Measurements from ENCODE around the gene CLEC4F. TPM values are rescaled to one million over a fixed set of nuclear protein-coding genes. Genes with fewer than 3 reads are reported as not detected.

CLEC4F gene
- total and polyA plus RNA-seq, 2 donors (not counting 1 experiment from before 2014, with no cell fraction given): not detected

DNA sequence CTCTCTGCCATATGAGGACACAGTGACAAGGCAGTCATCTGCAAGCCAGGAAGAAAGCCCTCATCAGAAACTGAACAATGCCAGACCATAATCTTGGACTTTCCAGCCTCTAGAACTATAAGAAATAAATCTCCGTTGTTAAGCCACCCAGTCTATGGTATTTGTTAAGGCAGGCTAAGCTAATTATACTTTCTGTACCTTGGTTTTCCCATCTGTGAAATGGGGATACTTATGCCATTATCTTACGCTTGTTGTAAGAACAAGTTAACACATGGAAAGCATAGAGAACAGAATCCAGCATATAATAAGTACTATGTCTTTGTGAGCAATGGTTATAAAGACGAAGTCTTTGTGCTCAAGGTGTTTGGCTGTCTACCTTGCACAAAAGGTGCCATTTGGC is 44.1 kb downstream of the CLEC4F start:
- peaks cover 9% of the 10 kb centered on the region for H3K9me3 Mint-ChIP-seq (ENCODE audit: insufficient read depth)
- H3K4me3 Mint-ChIP-seq: no peak overlapping the region
- peaks cover 0 to 6% (median 3%) of the 10 kb centered on the region in 3 donors for H3K9me3 ChIP-seq (ENCODE audit: control extremely low read depth in 1 of 3, control insufficient read depth in 2 of 3, insufficient read depth in 1 of 3, low read length in 2 of 3)
- no peak overlapping the region for H3K9ac ChIP-seq (ENCODE audit: low read length)
- peaks cover 65% of the 10 kb centered on the region for H3K27me3 Mint-ChIP-seq
- H3K4me3 ChIP-seq (ENCODE audit: control extremely low read depth in 1 of 5, extremely low read depth in 1 of 5, insufficient read depth in 1 of 5, low read depth in 2 of 5, low read length in 4 of 5): no peak overlapping the region
- ChIA-PET POLR2A (no interaction called here), CTCF (interaction anchor here (1.5 to 1.6 kb wide), 2 partner anchors 13 to 472 kb away, joined by 4 read pairs; no protein-coding TSS in a partner anchor)
- no peak overlapping the region for H3K27ac ChIP-seq (ENCODE audit: low read length in 2 of 2)
- H2AFZ ChIP-seq (ENCODE audit: insufficient read depth, low read depth, low read length, poor library complexity, severe bottlenecking): no peak overlapping the region
- TF ChIP-seq, protein P1, sequence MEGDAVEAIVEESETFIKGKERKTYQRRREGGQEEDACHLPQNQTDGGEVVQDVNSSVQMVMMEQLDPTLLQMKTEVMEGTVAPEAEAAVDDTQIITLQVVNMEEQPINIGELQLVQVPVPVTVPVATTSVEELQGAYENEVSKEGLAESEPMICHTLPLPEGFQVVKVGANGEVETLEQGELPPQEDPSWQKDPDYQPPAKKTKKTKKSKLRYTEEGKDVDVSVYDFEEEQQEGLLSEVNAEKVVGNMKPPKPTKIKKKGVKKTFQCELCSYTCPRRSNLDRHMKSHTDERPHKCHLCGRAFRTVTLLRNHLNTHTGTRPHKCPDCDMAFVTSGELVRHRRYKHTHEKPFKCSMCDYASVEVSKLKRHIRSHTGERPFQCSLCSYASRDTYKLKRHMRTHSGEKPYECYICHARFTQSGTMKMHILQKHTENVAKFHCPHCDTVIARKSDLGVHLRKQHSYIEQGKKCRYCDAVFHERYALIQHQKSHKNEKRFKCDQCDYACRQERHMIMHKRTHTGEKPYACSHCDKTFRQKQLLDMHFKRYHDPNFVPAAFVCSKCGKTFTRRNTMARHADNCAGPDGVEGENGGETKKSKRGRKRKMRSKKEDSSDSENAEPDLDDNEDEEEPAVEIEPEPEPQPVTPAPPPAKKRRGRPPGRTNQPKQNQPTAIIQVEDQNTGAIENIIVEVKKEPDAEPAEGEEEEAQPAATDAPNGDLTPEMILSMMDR (IDR thresholded peaks at IDR 0.05): no peak
- no peak for TF ChIP-seq EZH2 (IDR thresholded peaks at IDR 0.05; ENCODE audit: borderline replicate concordance, insufficient read depth, low read depth, low read length, poor library complexity, severe bottlenecking)
- no peak overlapping the region for H3K27ac Mint-ChIP-seq
- WGBS (ENCODE audit: insufficient coverage): no CpG with 5 or more reads among the region's 3 CpGs
- no peak for DNase-seq
- no peak for ATAC-seq (ENCODE audit: low read depth)
- no peaks in the 10 kb centered on the region for H3K4me1 ChIP-seq (ENCODE audit: control insufficient read depth in 2 of 2, insufficient read depth in 2 of 2, low read length in 2 of 2)
- intact Hi-C loops (cut with micrococcal nuclease): no loop called here
- no peaks in the 10 kb centered on the region for H3K4me1 Mint-ChIP-seq
- H3K79me2 ChIP-seq (ENCODE audit: control insufficient read depth, insufficient read depth, low read length): no peaks in the 10 kb centered on the region
- H3K27me3 ChIP-seq (replicated peaks in 1 of 4; ENCODE audit: control extremely low read depth in 1 of 4, control insufficient read depth in 3 of 4, insufficient read depth in 4 of 4, low read length in 3 of 4): peaks cover 0 to 43% (median 23%) of the 10 kb centered on the region in 4 experiments
- no peak overlapping the region for H3K4me2 ChIP-seq (replicated peaks; ENCODE audit: low read depth, low read length, poor library complexity, severe bottlenecking)
- H4K20me1 ChIP-seq (ENCODE audit: control insufficient read depth, insufficient read depth, low read length, poor library complexity, severe bottlenecking): no peaks in the 10 kb centered on the region
- no peaks in the 10 kb centered on the region for H3K36me3 ChIP-seq (replicated peaks in 1 of 2; ENCODE audit: control extremely low read depth in 1 of 2, control insufficient read depth in 1 of 2, extremely low read depth in 1 of 2, insufficient read depth in 2 of 2, low read length in 1 of 2)

DNA sequence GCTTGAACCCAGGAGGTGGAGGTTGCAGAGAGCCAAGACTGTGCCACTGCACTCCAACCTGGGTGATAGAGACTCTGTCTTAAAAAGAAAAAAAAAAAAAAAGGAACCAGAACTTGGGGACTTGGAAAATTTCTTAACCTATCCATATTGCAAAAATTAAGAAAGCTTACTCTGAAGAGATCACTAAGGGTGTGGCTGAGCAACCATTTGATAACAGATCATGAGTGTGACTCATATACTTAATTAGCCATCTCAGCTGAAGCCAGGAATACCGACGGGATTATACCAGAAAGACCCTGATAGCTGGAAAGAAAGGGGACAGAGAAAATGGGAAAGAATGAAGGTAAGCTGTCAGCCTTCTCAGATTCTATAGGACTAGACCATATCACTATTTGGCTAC is 45.3 kb downstream of the CLEC4F start:
- Histone ChIP-seq H3K9me3 (ENCODE audit: control extremely low read depth in 1 of 3, control insufficient read depth in 2 of 3, insufficient read depth in 1 of 3, low read length in 2 of 3) (peaks cover 0 to 6% (median 3%) of the 10 kb centered on the region in 3 donors), H3K9ac (ENCODE audit: low read length) (no peak overlapping the region), H3K4me3 (ENCODE audit: control extremely low read depth in 1 of 5, extremely low read depth in 1 of 5, insufficient read depth in 1 of 5, low read depth in 2 of 5, low read length in 4 of 5) (no peak overlapping the region), H3K36me3 (replicated peaks in 1 of 2; ENCODE audit: control extremely low read depth in 1 of 2, control insufficient read depth in 1 of 2, extremely low read depth in 1 of 2, insufficient read depth in 2 of 2, low read length in 1 of 2) (no peaks in the 10 kb centered on the region), H4K20me1 (ENCODE audit: control insufficient read depth, insufficient read depth, low read length, poor library complexity, severe bottlenecking) (no peaks in the 10 kb centered on the region), H3K79me2 (ENCODE audit: control insufficient read depth, insufficient read depth, low read length) (no peaks in the 10 kb centered on the region), H3K27ac (ENCODE audit: low read length in 2 of 2) (no peak overlapping the region), H3K27me3 (replicated peaks in 1 of 4; ENCODE audit: control extremely low read depth in 1 of 4, control insufficient read depth in 3 of 4, insufficient read depth in 4 of 4, low read length in 3 of 4) (peaks cover 0 to 46% (median 23%) of the 10 kb centered on the region in 4 experiments), H2AFZ (ENCODE audit: insufficient read depth, low read depth, low read length, poor library complexity, severe bottlenecking) (no peak overlapping the region), H3K4me2 (replicated peaks; ENCODE audit: low read depth, low read length, poor library complexity, severe bottlenecking) (no peak overlapping the region), H3K4me1 (ENCODE audit: control insufficient read depth in 2 of 2, insufficient read depth in 2 of 2, low read length in 2 of 2) (no peaks in the 10 kb centered on the region)
- Mint-ChIP-seq H3K4me3 (no peak overlapping the region), H3K27ac (no peak overlapping the region), H3K9me3 (ENCODE audit: insufficient read depth) (peaks cover 9% of the 10 kb centered on the region), H3K27me3 (peaks cover 55% of the 10 kb centered on the region), H3K4me1 (no peaks in the 10 kb centered on the region)
- DNase-seq (no peak), ATAC-seq (ENCODE audit: low read depth) (no peak)
- CTCF ChIA-PET: interaction anchor here (0.7 to 1.5 kb wide), 2 partner anchors 10 to 471 kb away, joined by 4 to 5 read pairs; no protein-coding TSS in a partner anchor
- intact Hi-C loops (cut with micrococcal nuclease): no loop called here
- no CpG with 5 or more reads among the region's 2 CpGs for WGBS (ENCODE audit: insufficient coverage)
- no peak for TF ChIP-seq EZH2 (IDR thresholded peaks at IDR 0.05; ENCODE audit: borderline replicate concordance, insufficient read depth, low read depth, low read length, poor library complexity, severe bottlenecking)
- TF ChIP-seq, protein P1 (IDR thresholded peaks at IDR 0.05): no peak
- POLR2A ChIA-PET: no interaction called here

Measured in B cell (primary cell).